GM21367 (cell line): ENCODE measurements around the gene KRTAP3-3.

Source experiments
- ATAC-seq: cut with Tn5 transposase; IDR thresholded peaks from one replicate; pipeline ENCODE4 v1.9.1; 2021; ENCODE audit not compliant: unreplicated experiment

The KRTAP3-3 gene

DNA sequence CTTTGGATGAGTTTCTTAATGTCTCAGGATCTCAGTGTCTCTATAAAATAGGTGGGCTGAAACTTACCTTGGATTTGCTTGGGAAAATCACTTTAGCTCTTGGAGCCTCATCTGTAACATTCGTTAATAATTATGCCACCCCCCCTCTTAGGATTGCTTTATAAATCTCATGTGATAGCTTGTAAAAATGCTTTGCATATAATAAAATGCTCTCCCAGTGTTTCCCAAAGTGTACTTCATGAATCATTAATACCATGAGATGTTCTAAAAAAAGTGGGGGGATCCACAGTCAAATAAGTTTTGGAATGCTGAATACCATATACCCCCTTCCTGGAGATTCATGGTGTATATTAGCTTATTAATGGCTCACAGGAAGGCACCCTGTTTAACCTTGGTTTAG, 32.4 kb downstream of the KRTAP3-3 start:
- ATAC-seq: no peak

GRCh38 chr17:40960144-40960543, 33.8 kb downstream of the KRTAP3-3 start:
- no peak for ATAC-seq

DNA sequence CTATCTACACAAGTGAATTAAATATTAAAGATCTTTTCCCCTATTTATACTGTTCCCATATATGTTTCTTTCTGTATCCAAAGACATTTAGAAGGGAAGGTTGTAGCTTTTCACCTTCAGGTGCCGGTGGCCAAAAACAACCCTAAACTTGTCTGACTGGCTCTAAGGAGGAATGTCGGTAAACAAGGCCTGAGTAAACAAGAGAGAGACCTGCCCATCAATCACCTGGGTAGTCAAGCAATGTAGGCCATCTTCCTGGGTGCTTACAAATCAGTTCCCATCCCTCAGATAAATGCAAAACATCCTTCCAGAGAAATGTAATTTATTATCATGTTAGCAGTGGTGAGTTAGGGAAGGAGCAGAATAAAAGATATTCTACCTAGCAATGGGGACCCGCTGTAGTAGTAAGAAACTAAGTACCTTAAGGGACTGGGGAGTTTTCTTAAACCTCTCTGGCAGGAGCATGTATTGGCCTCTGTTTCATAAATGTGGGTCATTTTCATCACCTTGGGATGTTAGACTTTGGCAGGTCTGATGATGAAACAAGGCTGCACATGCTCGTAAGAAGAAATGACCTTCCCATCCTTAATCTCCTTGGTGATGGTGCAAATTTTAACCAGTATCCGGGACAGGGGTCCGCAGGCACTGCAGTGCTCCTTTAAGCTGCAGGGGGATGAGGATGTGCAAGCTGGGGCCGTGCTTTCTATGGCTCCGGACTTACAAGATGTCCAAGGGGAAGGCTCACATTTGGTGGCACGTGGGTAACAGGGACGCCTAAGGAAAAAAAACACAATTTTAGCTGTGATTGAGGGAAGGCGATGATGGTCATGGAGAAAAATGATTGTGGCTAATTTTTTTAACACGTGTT, 35.6 kb downstream of the KRTAP3-3 start:
- ATAC-seq: no peak

- ATAC-seq: no peak
Measured at GRCh38 chr17:40956401-40957254, 37.3 kb downstream of the KRTAP3-3 start.

- no peak for ATAC-seq
Measured at GRCh38 chr17:40953881-40954280, 40.1 kb downstream of the KRTAP3-3 start.

DNA sequence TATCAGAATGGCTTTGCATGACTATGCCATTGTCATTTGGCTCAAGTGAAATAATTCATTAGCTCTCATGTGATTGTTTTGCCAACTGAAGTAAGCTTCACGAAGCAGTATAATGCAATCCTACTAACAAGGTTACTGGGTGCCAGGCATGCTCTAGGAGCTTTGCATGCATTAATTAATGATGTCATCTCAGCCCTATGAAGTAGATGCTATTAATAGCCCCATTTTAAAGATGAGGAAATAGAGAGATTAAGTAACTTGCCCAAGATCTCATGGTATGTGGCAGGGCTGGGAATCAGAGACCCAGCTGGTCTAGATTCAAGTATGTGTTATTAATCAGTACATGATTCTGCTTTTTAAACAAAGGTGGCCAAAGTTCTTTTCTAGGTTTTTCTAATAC, 41.3 kb downstream of the KRTAP3-3 start:
- ATAC-seq: no peak

DNA sequence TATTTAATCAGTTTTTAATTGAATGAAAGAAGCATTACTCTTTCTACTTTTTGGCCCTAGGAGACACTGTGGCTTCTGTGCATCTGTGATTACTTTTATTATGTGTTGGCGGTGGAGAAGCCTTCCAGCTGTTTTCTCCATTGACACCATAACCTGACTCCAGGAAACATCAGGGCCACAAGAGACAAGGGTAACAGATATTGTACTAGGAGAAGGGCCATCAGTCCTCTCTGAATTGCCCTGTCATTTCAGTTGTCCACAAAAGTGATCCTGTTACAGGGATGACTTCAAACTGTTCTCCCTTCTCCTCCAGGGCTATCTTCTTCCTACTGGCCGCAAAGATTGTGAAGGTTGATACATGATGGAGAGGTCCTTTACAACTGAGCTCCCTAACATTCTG, 41.8 kb downstream of the KRTAP3-3 start:
- no peak for ATAC-seq

DNA sequence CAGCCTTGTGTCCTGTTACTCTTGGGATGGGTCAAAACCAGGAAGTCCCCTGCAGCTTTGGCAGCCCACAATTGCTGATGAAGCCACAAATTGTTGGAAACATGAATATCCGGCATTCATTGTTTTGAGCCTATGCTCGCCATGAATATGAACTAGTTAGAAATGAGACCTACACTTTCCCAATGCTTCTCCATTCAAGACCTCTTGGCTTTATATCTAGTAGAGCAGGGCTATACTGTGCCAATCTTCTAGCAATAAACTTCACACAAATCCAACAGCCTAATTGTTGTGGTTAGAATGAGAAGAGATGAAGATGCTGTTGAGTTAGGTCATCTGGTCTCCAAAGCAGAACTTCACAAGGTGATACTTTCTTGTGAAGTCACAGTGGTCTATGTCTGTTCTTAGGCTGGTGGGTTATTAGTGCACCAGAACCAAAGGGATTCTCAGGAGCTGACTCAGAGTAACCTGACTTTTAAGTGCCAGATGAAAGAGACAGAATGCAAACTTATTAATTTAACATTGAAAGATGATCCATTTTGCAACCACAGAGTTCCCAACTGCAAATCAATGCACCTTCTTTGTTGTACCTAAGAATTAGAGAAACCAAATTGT, 42.8 kb downstream of the KRTAP3-3 start:
- no peak for ATAC-seq

DNA sequence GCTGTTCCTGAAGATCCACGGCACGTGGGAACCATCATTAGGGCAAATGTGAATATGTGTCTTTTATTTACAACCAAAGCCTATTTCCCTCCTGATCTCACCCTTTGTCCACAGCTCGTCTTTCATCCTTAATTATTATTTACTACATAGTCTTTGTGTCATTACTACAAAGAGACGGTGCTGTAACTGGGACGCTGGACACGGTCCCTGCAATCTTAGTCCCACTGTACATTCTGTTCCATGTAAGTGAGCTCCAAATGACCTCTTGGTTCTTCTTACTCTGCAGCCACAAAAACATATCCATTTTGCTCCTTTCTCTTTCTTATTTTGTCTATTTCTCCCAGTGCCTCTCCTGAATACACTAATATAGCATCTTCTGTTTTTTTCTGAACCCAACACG, 43.8 kb downstream of the KRTAP3-3 start:
- ATAC-seq: no peak

- no peak for ATAC-seq
Measured at GRCh38 chr17:40949418-40949817, 44.5 kb downstream of the KRTAP3-3 start.

DNA sequence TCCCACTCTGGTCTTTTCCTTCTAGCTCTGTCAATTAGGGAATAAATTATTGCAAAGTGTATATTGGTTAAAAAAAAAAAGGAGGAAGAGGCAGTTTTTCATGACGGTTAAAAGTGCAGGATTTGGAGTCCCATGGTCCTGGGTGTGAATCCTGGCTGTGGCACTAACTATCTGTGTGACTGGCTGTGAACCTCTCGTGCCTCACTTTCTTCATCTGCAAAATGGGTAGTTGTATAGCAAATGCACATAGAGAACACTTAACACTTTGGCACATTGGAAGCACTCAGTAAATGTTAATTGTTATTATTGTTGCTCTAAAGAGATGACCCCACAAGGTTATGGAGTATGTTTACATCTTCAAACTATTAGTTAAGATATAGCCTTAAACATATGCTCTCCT, 46.0 kb downstream of the KRTAP3-3 start:
- ATAC-seq: no peak

DNA sequence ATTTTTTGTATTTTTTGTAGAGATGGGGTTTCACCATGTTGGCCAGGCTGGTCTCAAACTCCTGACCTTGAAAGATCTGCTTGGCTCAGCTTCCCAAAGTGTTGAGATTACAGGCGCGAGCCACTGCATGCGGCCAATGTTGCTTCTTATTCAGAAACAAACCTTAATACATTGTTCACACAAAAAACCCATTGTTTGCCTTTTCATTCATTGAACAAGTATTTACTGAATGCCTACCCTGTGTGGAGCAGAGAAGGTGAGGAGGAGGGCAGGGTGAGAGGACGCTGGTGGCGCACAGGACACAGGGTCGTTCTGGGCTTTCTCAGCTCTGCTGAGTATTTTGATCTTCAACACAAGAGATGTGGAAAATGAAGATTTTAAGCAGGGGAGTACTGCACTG, 48.5 kb downstream of the KRTAP3-3 start:
- ATAC-seq: no peak

DNA sequence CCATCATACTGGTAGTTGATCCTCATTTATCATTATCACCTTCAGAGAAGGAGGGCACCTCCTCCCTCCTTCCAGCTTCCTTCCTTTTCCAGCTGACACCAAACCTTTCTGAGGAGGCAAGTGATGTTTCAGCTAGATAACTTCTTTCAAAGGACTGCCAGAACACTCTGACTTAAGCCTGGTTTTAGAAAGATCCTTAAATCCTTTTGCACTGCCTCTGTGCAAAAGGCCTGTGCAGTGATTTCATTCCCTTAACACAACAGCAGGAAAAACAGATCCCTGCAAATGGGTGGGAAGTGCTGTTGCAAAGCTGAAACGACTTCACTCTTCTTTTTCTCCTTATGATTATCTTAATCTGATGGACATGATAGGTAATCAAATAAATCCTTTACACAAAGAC, 49.4 kb downstream of the KRTAP3-3 start:
- no peak for ATAC-seq
